GM23248 (cell line): Measurements from ENCODE around the gene LGI2. TPM values are rescaled to one million over a fixed set of nuclear protein-coding genes. Genes with fewer than 3 reads are reported as not detected.

ENCODE experiments used
- DNase-seq: peaks from one replicate; pipeline ENCODE4 v3.0.0-alpha.2; 2015
- H2AFZ ChIP-seq: fragments of 200-600 bp; sonication (generic); 2 replicates; pipeline ENCODE4 v1.6.1; 2016; ENCODE audit warnings: antibody characterized with exemption
- H3F3A ChIP-seq: fragments of 200-600 bp; sonication (generic); 2 replicates; pipeline ENCODE4 v1.6.1; 2016; ENCODE audit warnings: mild to moderate bottlenecking, antibody characterized with exemption, mixed run types; ENCODE audit not compliant: insufficient read depth
- H3K27ac ChIP-seq: fragments of 200-600 bp; sonication (generic); 2 replicates; pipeline ENCODE4 v1.5.1; 2016; ENCODE audit warnings: mild to moderate bottlenecking
- H3K27me3 ChIP-seq: fragments of 200-600 bp; sonication (generic); replicated peaks from 2 replicates; pipeline ENCODE4 v1.6.1; 2016; ENCODE audit warnings: mild to moderate bottlenecking; ENCODE audit not compliant: insufficient read depth
- H3K36me3 ChIP-seq: fragments of 200-600 bp; sonication (generic); 2 replicates; pipeline ENCODE4 v1.6.1; 2016; ENCODE audit warnings: low read depth, mild to moderate bottlenecking
- H3K4me1 ChIP-seq: fragments of 200-600 bp; sonication (generic); 2 replicates; pipeline ENCODE4 v1.6.1; 2016; ENCODE audit warnings: mild to moderate bottlenecking; ENCODE audit not compliant: insufficient read depth
- H3K4me2 ChIP-seq: fragments of 200-600 bp; sonication (generic); one replicate; pipeline ENCODE4 v1.6.1; 2016; ENCODE audit warnings: mild to moderate bottlenecking; ENCODE audit not compliant: unreplicated experiment
- H3K4me3 ChIP-seq: fragments of 200-600 bp; sonication (generic); 2 replicates; pipeline ENCODE4 v1.5.1; 2016; ENCODE audit warnings: mild to moderate bottlenecking
- H3K79me2 ChIP-seq: fragments of 200-600 bp; sonication (generic); 2 replicates; pipeline ENCODE4 v1.6.1; 2016; ENCODE audit warnings: mild to moderate bottlenecking; ENCODE audit not compliant: insufficient read depth
- H3K9ac ChIP-seq: fragments of 200-600 bp; sonication (generic); 2 replicates; pipeline ENCODE4 v1.6.1; 2016; ENCODE audit warnings: mild to moderate bottlenecking
- H3K9me2 ChIP-seq: fragments of 200-600 bp; sonication (generic); 2 replicates; pipeline ENCODE4 v1.6.1; 2016; ENCODE audit warnings: mixed run types, mild to moderate bottlenecking, moderate library complexity; ENCODE audit not compliant: insufficient read depth
- H3K9me3 ChIP-seq: fragments of 200-600 bp; sonication (generic); one replicate; pipeline ENCODE4 v1.6.1; 2017; ENCODE audit warnings: low read depth
- H4K20me1 ChIP-seq: fragments of 200-600 bp; sonication (generic); 2 replicates; pipeline ENCODE4 v1.6.0; 2016; ENCODE audit not compliant: insufficient read depth
- EZH2 ChIP-seq: fragments of 200-600 bp; sonication (generic); IDR thresholded peaks from 2 replicates; pipeline ENCODE4 v1.6.1; 2018; ENCODE audit warnings: antibody characterized with exemption, mild to moderate bottlenecking; ENCODE audit not compliant: insufficient read depth, poor library complexity, severe bottlenecking
- EZH2phosphoT487 ChIP-seq: fragments of 200-600 bp; sonication (generic); IDR thresholded peaks from 2 replicates; pipeline ENCODE4 v1.6.1; 2018; ENCODE audit warnings: antibody characterized with exemption, moderate library complexity, mild to moderate bottlenecking, low read depth; ENCODE audit not compliant: insufficient read depth
- WGBS, 2 experiments: methylation state at CpG; one replicate each; pipeline ENCODE4 v1.1.6; 2015 to 2017; ENCODE audit warnings: low lambda C conversion rate in 2 of 2, low coverage in 1 of 2; ENCODE audit errors: missing lambda C conversion rate in 2 of 2; 5-methylcytosine and 5-hydroxymethylcytosine counted together
- in situ Hi-C: fragments of 300-500 bp; cut with MboI; formaldehyde crosslinking; loops from 2 replicates; pipeline ENCODE4 v1.15.0; 2020
- polyA plus RNA-seq: library from polyadenylated mRNA; unstranded; fragments of >200 nt; fragmentation: Nextera tagmentation; extraction: Ambion mirVana; gene quantifications from 2 replicates; pipeline ENCODE4 v1.2.1, GENCODE V29; 2016
- total RNA-seq: library from RNA; depleted of rRNA; stranded (reverse); fragments of >200 nt; shearing (Covaris generic); gene quantifications from 2 replicates; pipeline ENCODE4 v1.2.3, GENCODE V29; 2014

Gene LGI2
- total and polyA plus RNA-seq, 2 experiments from 2014 or later: not detected

DNA sequence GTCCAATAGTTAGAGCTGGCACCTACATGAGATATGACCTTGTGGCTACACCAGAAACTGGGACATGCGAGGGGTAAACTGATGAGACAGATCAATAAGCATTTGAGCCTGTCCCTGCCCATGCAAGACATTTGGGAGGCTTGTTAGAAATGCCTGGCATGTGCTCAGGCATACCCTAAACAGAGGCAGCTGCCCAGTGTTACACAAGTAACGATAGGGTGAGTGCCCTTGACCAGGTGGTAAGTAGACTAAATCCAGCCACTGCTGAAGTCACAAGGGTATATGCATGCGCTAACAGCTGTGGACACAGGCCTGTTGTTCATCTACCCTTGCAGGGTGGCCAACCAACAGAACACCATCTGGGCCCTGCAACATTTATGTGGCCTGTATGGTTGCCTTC lies 61.8 kb downstream of the LGI2 start:
- no peaks in the 10 kb centered on the region for H3K36me3 ChIP-seq
- H3F3A ChIP-seq: peaks cover 7% of the 10 kb centered on the region; the same call in 1 of the 2 replicates
- H3K4me2 ChIP-seq: no peak overlapping the region
- in situ Hi-C loops: no loop called here
- TF ChIP-seq EZH2phosphoT487 (no peak), EZH2 (no peak)
- WGBS, 2 experiments: 61 to 63% methylated on average over 3 of the region's 3 CpGs
- H3K27ac ChIP-seq: no peak overlapping the region
- no peaks in the 10 kb centered on the region for H3K9me2 ChIP-seq
- H4K20me1 ChIP-seq: no peaks in the 10 kb centered on the region
- H3K4me3 ChIP-seq: no peak overlapping the region
- H2AFZ ChIP-seq: no peak overlapping the region
- DNase-seq: no peak
- H3K9me3 ChIP-seq: no peaks in the 10 kb centered on the region
- H3K27me3 ChIP-seq: no peaks in the 10 kb centered on the region; the same call in 1 of the 2 replicates
- no peaks in the 10 kb centered on the region for H3K79me2 ChIP-seq
- peaks cover 10% of the 10 kb centered on the region for H3K4me1 ChIP-seq
- no peak overlapping the region for H3K9ac ChIP-seq

DNA sequence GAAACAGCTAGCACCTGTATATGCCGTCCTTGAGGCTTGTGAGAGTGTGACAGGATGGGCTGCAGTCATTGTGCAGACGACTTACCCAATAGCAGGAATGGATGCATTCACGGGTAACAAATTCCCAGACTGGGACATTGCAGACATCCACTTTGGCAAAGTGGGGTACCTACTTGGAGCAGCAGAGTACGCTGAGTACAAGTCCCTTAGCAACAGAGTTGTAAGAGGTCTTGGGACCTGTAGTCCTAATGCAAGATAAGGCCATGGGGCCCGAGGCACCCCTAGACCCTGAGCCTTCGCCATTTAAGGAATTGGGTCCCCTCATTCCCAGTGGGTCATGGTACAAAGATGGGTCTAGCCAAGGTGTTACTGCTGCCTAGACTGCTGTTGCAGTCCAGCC lies 62.5 kb downstream of the LGI2 start:
- Histone ChIP-seq H3K27me3 (no peaks in the 10 kb centered on the region; the same call in 1 of the 2 replicates), H3K27ac (no peak overlapping the region), H3K9me2 (no peaks in the 10 kb centered on the region), H3K4me2 (no peak overlapping the region), H2AFZ (no peak overlapping the region), H3K36me3 (no peaks in the 10 kb centered on the region), H4K20me1 (no peaks in the 10 kb centered on the region), H3K4me1 (0 out of 2 replicates have a peak, but pooled peaks cover 5% of the 10 kb centered on the region), H3K4me3 (no peak overlapping the region), H3K79me2 (no peaks in the 10 kb centered on the region), H3K9me3 (no peaks in the 10 kb centered on the region), H3K9ac (no peak overlapping the region), H3F3A (peaks cover 7% of the 10 kb centered on the region; the same call in 1 of the 2 replicates)
- no peak for DNase-seq
- in situ Hi-C loops: no loop called here
- WGBS, 2 experiments: 36 to 49% methylated on average over 6 of the region's 6 CpGs
- TF ChIP-seq EZH2 (no peak), EZH2phosphoT487 (no peak)

DNA sequence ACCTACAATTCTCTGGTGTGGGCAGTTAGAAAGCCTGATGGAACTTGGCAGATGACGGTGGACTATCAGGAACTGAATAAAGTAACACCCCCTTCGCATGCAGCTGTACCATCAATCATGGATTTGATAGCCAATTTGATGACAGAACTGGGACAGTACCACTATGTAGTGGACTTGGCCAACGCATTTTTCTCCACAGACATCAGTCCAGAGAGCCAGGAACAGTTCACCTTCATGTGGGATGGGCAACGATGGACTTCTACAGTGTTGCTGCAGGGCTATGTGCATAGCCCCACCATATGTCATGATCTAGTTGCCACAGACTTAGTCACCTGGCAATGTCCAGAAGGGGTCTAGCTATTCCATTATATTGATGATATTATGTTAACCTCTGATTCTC lies 63.4 kb downstream of the LGI2 start:
- H3K9ac ChIP-seq: no peak overlapping the region
- WGBS, 2 experiments: 62 to 63% methylated on average over 4 of the region's 4 CpGs
- H2AFZ ChIP-seq: no peak overlapping the region
- in situ Hi-C loops: no loop called here
- H3K27me3 ChIP-seq: no peaks in the 10 kb centered on the region; the same call in 1 of the 2 replicates
- no peaks in the 10 kb centered on the region for H4K20me1 ChIP-seq
- no peak overlapping the region for H3K4me3 ChIP-seq
- DNase-seq: no peak
- H3K4me2 ChIP-seq: no peak overlapping the region
- H3K27ac ChIP-seq: no peak overlapping the region
- no peaks in the 10 kb centered on the region for H3K79me2 ChIP-seq
- no peaks in the 10 kb centered on the region for H3F3A ChIP-seq
- TF ChIP-seq EZH2 (no peak), EZH2phosphoT487 (no peak)
- H3K36me3 ChIP-seq: no peaks in the 10 kb centered on the region
- no peaks in the 10 kb centered on the region for H3K9me3 ChIP-seq
- H3K9me2 ChIP-seq: no peaks in the 10 kb centered on the region
- H3K4me1 ChIP-seq: no peaks in the 10 kb centered on the region

DNA sequence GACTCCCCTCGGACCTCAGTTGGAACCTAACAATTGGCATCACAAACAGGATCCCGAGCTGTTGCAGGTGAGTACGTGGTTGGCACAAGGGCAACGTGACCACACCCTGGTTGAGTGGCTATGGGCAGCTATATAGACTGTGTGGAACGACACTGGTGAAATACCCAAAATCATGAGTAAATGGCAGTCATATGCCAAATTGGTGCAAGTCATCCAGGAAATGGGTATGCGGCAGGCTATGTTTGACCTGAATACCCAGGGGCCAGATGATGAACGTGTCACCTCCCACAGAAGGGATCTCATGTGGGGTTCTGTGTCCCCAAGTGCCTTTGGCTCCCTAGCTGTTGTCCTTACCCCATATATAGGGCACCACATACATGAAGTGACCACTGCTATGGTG lies 64.7 kb downstream of the LGI2 start:
- Histone ChIP-seq H3K27me3 (no peaks in the 10 kb centered on the region; the same call in 1 of the 2 replicates), H3K9me2 (no peaks in the 10 kb centered on the region), H3F3A (no peaks in the 10 kb centered on the region), H3K36me3 (no peaks in the 10 kb centered on the region), H3K9ac (no peak overlapping the region), H3K27ac (no peak overlapping the region), H3K79me2 (no peaks in the 10 kb centered on the region), H3K4me1 (no peaks in the 10 kb centered on the region), H4K20me1 (no peaks in the 10 kb centered on the region), H2AFZ (no peak overlapping the region), H3K4me2 (no peak overlapping the region), H3K4me3 (no peak overlapping the region), H3K9me3 (no peaks in the 10 kb centered on the region)
- WGBS, 2 experiments: 58 to 61% methylated on average over 7 of the region's 7 CpGs
- no peak for DNase-seq
- no peak for TF ChIP-seq EZH2phosphoT487
- TF ChIP-seq EZH2: no peak
- in situ Hi-C loops: no loop called here

DNA sequence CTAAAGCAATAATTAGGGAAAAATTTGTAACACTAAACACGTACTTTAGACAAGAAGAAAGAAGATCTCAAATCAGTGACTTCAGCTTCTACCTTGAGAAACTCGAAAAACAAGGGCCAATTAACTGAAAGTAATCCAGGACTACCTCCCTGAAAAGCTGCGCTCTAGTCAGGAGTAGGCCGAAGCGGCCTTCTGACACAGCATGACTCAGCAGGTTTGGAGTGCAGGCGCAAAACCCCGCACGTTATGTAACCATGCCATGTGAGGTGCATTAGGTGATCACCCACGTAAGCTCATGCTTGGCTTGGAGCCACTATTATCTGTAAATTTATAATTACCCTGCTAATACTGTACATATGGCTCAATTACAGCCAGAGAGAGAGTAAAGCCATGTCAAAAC lies 65.1 kb downstream of the LGI2 start:
- Histone ChIP-seq H3K9me2 (no peaks in the 10 kb centered on the region), H3K27me3 (no peaks in the 10 kb centered on the region), H4K20me1 (no peaks in the 10 kb centered on the region), H3K9ac (no peak overlapping the region), H3K4me2 (no peak overlapping the region), H3K4me1 (no peaks in the 10 kb centered on the region), H3F3A (no peaks in the 10 kb centered on the region), H3K36me3 (no peaks in the 10 kb centered on the region), H3K4me3 (no peak overlapping the region), H3K9me3 (no peaks in the 10 kb centered on the region), H3K79me2 (no peaks in the 10 kb centered on the region), H2AFZ (no peak overlapping the region), H3K27ac (no peak overlapping the region)
- no peak for DNase-seq
- in situ Hi-C loops: no loop called here
- 64 to 70% methylated on average over 9 of the region's 9 CpGs for WGBS, 2 experiments
- TF ChIP-seq EZH2 (no peak), EZH2phosphoT487 (no peak)
